Brain microvascular endothelial cell (primary cell): ENCODE results near the gene MXD3.

Experiments
- DNase-seq: peaks from one replicate; pipeline ENCODE4 v3.0.0-alpha.2; 2020
- H3K27ac ChIP-seq: fragments of 250-450 bp; sonication (Bioruptor Pico); 2 replicates; pipeline ENCODE4 v1.5.1; 2020; ENCODE audit warnings: mild to moderate bottlenecking, moderate library complexity
- H3K27me3 ChIP-seq: fragments of 250-450 bp; sonication (Bioruptor Pico); replicated peaks from 2 replicates; pipeline ENCODE4 v1.5.1; 2020; ENCODE audit warnings: mild to moderate bottlenecking
- H3K36me3 ChIP-seq: fragments of 250-450 bp; sonication (Bioruptor Pico); replicated peaks from 2 replicates; pipeline ENCODE4 v1.5.1; 2020; ENCODE audit warnings: mild to moderate bottlenecking
- H3K4me3 ChIP-seq: 2 replicates; pipeline ENCODE4 v1.5.1; 2011; ENCODE audit warnings: low read depth, mild to moderate bottlenecking, control low read depth, low read length, moderate library complexity
- in situ Hi-C: cut with HindIII; loops from 2 replicates; pipeline ENCODE4 v1.10.0; 2017; ENCODE audit warnings: low sequenced_read_pairs, low pct_ligation_motif_present
- TF ChIP-seq, protein P1 (sequence below): IDR thresholded peaks from 2 replicates; pipeline ENCODE4 v1.5.1; 2011; ENCODE audit warnings: low read depth, mild to moderate bottlenecking, moderate library complexity, low read length, control low read depth, inconsistent platforms; ENCODE audit errors: missing control alignments

Gene MXD3

DNA sequence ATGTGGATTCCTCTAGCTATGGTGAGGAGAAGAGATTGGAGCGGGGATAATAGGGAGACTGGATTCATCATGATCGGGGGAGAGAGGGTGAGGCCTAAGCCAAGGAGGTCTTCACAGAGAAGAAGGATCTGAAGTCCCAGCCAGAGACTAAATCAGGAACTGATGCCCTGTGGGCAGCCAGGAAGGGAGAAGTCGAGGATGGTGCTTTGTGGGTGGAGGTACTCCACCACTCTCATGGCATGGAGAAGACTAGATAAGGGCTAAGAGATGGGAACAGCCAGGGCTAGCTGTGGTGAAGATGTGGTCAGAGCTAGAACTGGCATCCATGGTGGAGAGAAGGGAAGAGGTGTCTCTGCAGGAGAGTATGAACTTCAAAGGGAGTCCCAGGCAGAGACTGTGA is 43.0 kb upstream of the MXD3 start:
- H3K36me3 ChIP-seq, result no peaks in the 10 kb centered on the region
- no peak for DNase-seq
- TF ChIP-seq, protein P1, sequence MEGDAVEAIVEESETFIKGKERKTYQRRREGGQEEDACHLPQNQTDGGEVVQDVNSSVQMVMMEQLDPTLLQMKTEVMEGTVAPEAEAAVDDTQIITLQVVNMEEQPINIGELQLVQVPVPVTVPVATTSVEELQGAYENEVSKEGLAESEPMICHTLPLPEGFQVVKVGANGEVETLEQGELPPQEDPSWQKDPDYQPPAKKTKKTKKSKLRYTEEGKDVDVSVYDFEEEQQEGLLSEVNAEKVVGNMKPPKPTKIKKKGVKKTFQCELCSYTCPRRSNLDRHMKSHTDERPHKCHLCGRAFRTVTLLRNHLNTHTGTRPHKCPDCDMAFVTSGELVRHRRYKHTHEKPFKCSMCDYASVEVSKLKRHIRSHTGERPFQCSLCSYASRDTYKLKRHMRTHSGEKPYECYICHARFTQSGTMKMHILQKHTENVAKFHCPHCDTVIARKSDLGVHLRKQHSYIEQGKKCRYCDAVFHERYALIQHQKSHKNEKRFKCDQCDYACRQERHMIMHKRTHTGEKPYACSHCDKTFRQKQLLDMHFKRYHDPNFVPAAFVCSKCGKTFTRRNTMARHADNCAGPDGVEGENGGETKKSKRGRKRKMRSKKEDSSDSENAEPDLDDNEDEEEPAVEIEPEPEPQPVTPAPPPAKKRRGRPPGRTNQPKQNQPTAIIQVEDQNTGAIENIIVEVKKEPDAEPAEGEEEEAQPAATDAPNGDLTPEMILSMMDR, result no peak
- H3K27me3 ChIP-seq, result no peaks in the 10 kb centered on the region
- in situ Hi-C loops, result no loop called here
- H3K4me3 ChIP-seq, result no peak overlapping the region
- H3K27ac ChIP-seq, result no peak overlapping the region

DNA sequence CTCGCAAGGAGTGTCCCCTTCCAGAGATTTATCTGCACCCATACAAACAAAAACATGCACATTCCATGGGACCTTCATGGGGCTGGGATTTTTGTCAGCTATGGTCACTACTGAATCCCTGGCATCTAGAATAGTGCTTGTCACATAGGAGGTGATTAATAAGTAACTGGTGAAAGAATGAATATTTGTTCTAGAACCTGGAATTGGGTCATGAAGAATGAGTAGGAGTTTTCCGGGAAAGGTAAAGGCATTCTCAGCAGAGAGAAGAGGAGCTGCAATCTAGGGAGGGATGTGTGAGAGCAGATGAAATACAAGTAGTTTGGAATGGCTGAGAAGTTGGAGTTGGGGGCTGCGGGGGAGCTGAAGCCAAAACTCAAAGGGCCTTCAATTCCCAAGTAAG is 42.6 kb upstream of the MXD3 start:
- Histone ChIP-seq H3K4me3 (no peak overlapping the region), H3K36me3 (no peaks in the 10 kb centered on the region), H3K27ac (no peak overlapping the region), H3K27me3 (no peaks in the 10 kb centered on the region)
- TF ChIP-seq, protein P1, result no peak
- in situ Hi-C loops, result no loop called here
- DNase-seq, result no peak

DNA sequence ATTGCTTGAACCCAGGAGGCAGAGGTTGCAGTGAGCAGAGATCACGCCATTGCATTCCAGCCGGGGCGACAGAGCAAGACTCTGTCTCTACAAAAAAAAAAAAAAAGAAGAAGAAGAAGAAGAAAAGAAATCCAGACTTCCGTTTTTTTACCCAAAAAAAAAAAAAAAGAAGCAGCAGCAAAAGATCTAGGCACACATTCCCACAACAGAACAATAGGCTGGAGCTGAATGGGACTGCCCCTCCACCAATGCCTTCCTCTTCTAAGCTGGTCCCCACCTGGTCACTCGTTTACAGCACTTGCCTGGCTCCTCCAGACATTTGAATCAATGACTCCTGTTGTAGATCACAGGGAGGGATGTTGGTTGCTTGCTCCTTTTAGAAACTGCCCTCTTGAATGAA is 41.4 kb upstream of the MXD3 start:
- Histone ChIP-seq H3K4me3 (no peak overlapping the region), H3K36me3 (no peaks in the 10 kb centered on the region), H3K27ac (no peak overlapping the region), H3K27me3 (no peaks in the 10 kb centered on the region)
- TF ChIP-seq, protein P1, result no peak
- in situ Hi-C loops, result no loop called here
- DNase-seq, result no peak

DNA sequence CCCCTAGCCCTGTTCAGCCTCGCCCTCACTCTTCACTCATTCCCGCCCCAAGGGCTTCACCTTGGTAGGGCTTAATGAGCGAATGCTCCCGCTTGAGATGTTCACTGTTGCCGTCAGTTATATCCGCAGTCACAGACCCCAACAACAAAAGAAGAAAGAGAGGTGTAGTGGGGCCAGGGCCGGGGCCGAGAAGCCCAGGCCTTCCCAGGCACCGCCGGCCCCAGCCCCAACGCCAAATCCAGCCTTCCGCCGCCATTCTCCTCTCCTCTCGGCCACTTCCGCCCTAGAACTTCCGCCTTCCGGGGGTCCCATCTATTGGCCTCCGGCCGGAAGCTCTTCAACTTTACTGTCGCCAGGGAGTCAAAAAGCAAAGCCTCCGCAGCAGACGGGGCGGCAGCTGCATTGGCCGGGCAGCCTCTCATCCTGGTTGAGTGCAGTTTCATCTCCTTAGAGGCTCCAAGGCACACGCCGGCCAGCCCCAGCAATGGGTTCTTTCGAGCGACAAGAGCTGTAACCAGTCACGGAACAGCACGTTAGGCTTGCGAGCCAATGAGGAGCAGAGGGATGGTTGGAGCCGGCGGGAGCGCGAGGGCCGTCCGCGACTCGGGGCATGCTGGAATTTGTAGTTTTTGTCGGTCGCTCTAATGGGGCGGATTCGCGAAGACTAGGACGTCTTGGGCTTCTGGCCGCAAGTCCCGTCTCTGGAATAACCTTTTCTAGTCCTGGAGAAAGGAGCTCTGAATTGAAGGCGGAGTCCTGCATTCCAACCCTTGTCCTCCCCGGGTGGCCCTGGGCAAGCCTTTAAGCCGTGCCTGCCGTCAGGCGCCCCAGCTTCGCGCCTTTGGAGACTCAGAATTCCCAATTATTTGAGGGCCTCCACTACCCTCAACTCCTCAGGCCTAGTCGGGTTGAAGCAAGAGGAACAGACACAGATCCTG is 40.0 kb upstream of the MXD3 start, which contains the start of gene LMAN2:
Gene LMAN2, minus strand, starts transcription at position 277 of the 938 bp plus-strand sequence. Its CDS starts 21 bp downstream, at position 256.
- H3K27ac ChIP-seq, result peak within 1 kb of the TSS; percentile 97
- H3K4me3 ChIP-seq, result peak within 1 kb of the TSS; percentile 99
- no peaks in the 10 kb centered on the region for H3K27me3 ChIP-seq
- DNase-seq, result peak; percentile 97
- TF ChIP-seq, protein P1, result no peak
- H3K36me3 ChIP-seq, result no peaks in the 10 kb centered on the region
- in situ Hi-C loops, result no loop called here

DNA sequence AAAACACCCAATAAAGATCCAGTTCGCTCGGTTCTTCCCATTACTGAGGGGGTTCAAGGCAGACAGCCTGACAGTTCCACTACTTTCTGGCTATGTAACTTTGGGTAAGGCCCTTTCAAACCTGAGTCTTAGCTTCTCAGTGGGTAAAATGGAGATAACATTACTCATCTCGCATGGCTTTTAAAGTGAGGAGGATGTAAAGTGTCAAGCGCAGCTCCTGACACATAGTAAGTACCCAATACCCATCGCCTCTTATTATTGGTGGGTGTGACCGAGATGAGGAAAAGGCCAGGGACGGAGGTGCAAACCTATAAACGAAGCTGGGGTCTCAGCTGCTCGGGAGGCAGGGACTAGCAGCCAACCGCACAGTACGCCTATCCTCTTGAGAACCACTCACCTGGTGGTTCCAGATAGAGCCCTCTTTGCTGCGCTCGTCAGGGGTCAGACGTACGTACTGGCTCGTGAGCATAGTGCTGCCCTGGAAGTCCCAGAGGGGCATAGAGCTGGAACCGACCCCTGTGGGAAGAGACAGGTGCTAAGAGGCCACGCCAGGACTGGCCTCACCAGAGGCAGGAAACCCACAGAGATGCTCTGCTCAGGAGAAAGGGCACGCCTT is 39.2 kb upstream of the MXD3 start:
- peak overlapping the region; percentile 97 for H3K27ac ChIP-seq
- in situ Hi-C loops, result no loop called here
- no peaks in the 10 kb centered on the region for H3K27me3 ChIP-seq
- DNase-seq, result no peak
- no peaks in the 10 kb centered on the region for H3K36me3 ChIP-seq
- TF ChIP-seq, protein P1, result no peak
- H3K4me3 ChIP-seq, result peak overlapping the region; percentile 99
